ENCODE measurements around the gene TRAF3IP1.
"Not testable (repeated sequence)": the region's sequence is repeated elsewhere in the genome, so short reads cannot be mapped to it uniquely, and the experiment has no call there.

TRAF3IP1 gene

DNA sequence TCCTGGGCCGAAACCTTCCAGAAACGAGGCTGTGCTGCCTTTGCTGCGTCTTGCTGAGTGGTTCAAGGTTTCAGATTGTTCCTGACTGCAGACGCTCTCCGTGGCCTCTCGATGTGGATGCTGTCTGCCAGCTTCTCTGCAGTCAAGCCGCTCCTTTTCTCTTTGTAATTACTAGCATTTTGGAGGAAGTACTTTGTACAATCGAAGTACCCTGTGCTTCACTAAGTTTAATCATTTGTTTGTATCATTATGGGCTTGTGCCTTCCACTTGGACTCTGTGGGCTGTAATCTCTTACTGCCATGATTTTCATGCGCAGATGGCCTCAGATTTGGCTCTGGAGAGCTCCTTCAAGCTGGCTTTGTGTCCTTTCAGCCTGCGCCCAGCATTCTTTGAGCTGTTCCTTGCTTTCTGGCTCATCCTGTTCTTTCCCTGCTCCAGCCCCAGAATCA is 49.3 kb downstream of the TRAF3IP1 start:
- H3K4me1 ChIP-seq (ENCODE audit: control insufficient read depth, low read depth, low read length): no peaks in the 10 kb centered on the region
- no peak overlapping the region for H3K9ac ChIP-seq (ENCODE audit: low read length)
- no peak overlapping the region for H3K56ac ChIP-seq (ENCODE audit: low read length)
- WGBS (ENCODE audit: extremely low coverage, insufficient coverage, low lambda C conversion rate): no CpG with 5 or more reads among the region's 10 CpGs
- no peaks in the 10 kb centered on the region for H3K79me2 ChIP-seq (ENCODE audit: control insufficient read depth, insufficient read depth, low read length)
- H2BK5ac ChIP-seq (ENCODE audit: low read length): no peak overlapping the region
- no peak overlapping the region for H2BK15ac ChIP-seq (replicated peaks; ENCODE audit: low read depth)
- no peaks in the 10 kb centered on the region for H3K79me1 ChIP-seq (ENCODE audit: low read length)
- no peak overlapping the region for H2BK120ac ChIP-seq (ENCODE audit: low read depth, low read length)
- H3K4ac ChIP-seq (ENCODE audit: low read depth, low read length): no peak overlapping the region
- H3K36me3 ChIP-seq (ENCODE audit: control insufficient read depth, insufficient read depth, low read length): no peaks in the 10 kb centered on the region
- no peak for DNase-seq
- H3K4me3 ChIP-seq (ENCODE audit: low read length): no peak overlapping the region
- H3K23ac ChIP-seq (ENCODE audit: low read length): no peak overlapping the region
- no peak overlapping the region for H4K8ac ChIP-seq (ENCODE audit: low read depth, low read length)
- H3K27me3 ChIP-seq (ENCODE audit: insufficient read depth, low read length, poor library complexity): no peaks in the 10 kb centered on the region
- no peak overlapping the region for H4K5ac ChIP-seq (ENCODE audit: low read length)
- H3K27ac ChIP-seq (ENCODE audit: low read depth, low read length): no peak overlapping the region
- H3K18ac ChIP-seq (ENCODE audit: low read length): no peak overlapping the region
- no peak overlapping the region for H3K4me2 ChIP-seq (ENCODE audit: low read length)
- H2AK5ac ChIP-seq (ENCODE audit: low read length): no peak overlapping the region

- no peak overlapping the region for H2AK5ac ChIP-seq (ENCODE audit: low read length)
- H3K79me1 ChIP-seq (ENCODE audit: low read length): no peaks in the 10 kb centered on the region
- no peak overlapping the region for H3K9ac ChIP-seq (ENCODE audit: low read length)
- no peaks in the 10 kb centered on the region for H3K27me3 ChIP-seq (ENCODE audit: insufficient read depth, low read length, poor library complexity)
- H3K4ac ChIP-seq (ENCODE audit: low read depth, low read length): no peak overlapping the region
- no CpG with 5 or more reads among the region's 10 CpGs for WGBS (ENCODE audit: extremely low coverage, insufficient coverage, low lambda C conversion rate)
- H3K4me2 ChIP-seq (ENCODE audit: low read length): no peak overlapping the region
- no peak overlapping the region for H2BK15ac ChIP-seq (replicated peaks; ENCODE audit: low read depth)
- H4K5ac ChIP-seq (ENCODE audit: low read length): no peak overlapping the region
- H3K79me2 ChIP-seq (ENCODE audit: control insufficient read depth, insufficient read depth, low read length): no peaks in the 10 kb centered on the region
- no peak overlapping the region for H2BK5ac ChIP-seq (ENCODE audit: low read length)
- DNase-seq: no peak
- no peak overlapping the region for H4K8ac ChIP-seq (ENCODE audit: low read depth, low read length)
- H3K18ac ChIP-seq (ENCODE audit: low read length): no peak overlapping the region
- no peak overlapping the region for H3K27ac ChIP-seq (ENCODE audit: low read depth, low read length)
- no peak overlapping the region for H3K23ac ChIP-seq (ENCODE audit: low read length)
- H3K56ac ChIP-seq (ENCODE audit: low read length): no peak overlapping the region
- H3K36me3 ChIP-seq (ENCODE audit: control insufficient read depth, insufficient read depth, low read length): no peaks in the 10 kb centered on the region
- no peak overlapping the region for H2BK120ac ChIP-seq (ENCODE audit: low read depth, low read length)
- no peaks in the 10 kb centered on the region for H3K4me1 ChIP-seq (ENCODE audit: control insufficient read depth, low read depth, low read length)
- H3K4me3 ChIP-seq (ENCODE audit: low read length): no peak overlapping the region
Measured at GRCh38 chr2:238370094-238370822, 49.9 kb downstream of the TRAF3IP1 start.

DNA sequence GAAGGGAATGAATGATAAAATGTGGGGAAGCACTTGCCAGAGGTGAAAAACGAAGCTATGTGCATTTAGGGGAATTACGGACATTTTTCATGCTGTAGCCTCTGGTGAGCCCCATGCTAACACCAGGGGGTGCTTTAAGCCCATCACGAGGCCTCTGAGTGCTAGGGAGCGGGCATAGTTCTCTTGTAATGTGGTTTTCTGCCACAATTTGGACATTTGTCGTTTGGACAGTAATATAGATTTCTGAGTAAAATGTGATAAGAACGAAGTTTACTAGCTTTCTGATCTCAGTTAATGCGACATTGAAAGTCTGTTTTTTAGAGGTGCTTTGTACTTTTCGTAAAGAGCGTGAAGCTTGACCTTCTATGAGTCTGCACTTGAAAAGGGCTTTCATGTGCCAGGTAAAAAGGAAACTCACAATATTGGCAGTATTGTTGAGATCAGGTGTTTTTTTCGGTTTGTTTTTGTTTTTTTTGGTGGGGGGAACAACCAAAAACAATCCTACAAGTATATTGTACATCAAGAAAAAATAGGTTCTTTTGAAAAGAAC is 50.6 kb downstream of the TRAF3IP1 start:
- H3K23ac ChIP-seq (ENCODE audit: low read length): no peak overlapping the region
- no peak overlapping the region for H3K56ac ChIP-seq (ENCODE audit: low read length)
- no peak overlapping the region for H2BK15ac ChIP-seq (replicated peaks; ENCODE audit: low read depth)
- no peaks in the 10 kb centered on the region for H3K79me1 ChIP-seq (ENCODE audit: low read length)
- H3K27ac ChIP-seq (ENCODE audit: low read depth, low read length): no peak overlapping the region
- H3K18ac ChIP-seq (ENCODE audit: low read length): no peak overlapping the region
- no peak overlapping the region for H3K4ac ChIP-seq (ENCODE audit: low read depth, low read length)
- H2AK5ac ChIP-seq (ENCODE audit: low read length): no peak overlapping the region
- H3K36me3 ChIP-seq (ENCODE audit: control insufficient read depth, insufficient read depth, low read length): no peaks in the 10 kb centered on the region
- no peak overlapping the region for H3K9ac ChIP-seq (ENCODE audit: low read length)
- peak; percentile 61 for DNase-seq
- no peak overlapping the region for H2BK120ac ChIP-seq (ENCODE audit: low read depth, low read length)
- H3K4me1 ChIP-seq (ENCODE audit: control insufficient read depth, low read depth, low read length): no peaks in the 10 kb centered on the region
- no CpG with 5 or more reads among the region's 10 CpGs for WGBS (ENCODE audit: extremely low coverage, insufficient coverage, low lambda C conversion rate)
- H2BK5ac ChIP-seq (ENCODE audit: low read length): no peak overlapping the region
- no peak overlapping the region for H3K4me2 ChIP-seq (ENCODE audit: low read length)
- no peaks in the 10 kb centered on the region for H3K79me2 ChIP-seq (ENCODE audit: control insufficient read depth, insufficient read depth, low read length)
- H3K4me3 ChIP-seq (ENCODE audit: low read length): no peak overlapping the region
- no peaks in the 10 kb centered on the region for H3K27me3 ChIP-seq (ENCODE audit: insufficient read depth, low read length, poor library complexity)
- H4K5ac ChIP-seq (ENCODE audit: low read length): no peak overlapping the region
- no peak overlapping the region for H4K8ac ChIP-seq (ENCODE audit: low read depth, low read length)

GRCh38 chr2:238372277-238372676 is 52.0 kb downstream of the TRAF3IP1 start:
- DNase-seq; H3K4me3 ChIP-seq (ENCODE audit: low read length); H3K4me1 ChIP-seq (ENCODE audit: control insufficient read depth, low read depth, low read length); H3K79me2 ChIP-seq (ENCODE audit: control insufficient read depth, insufficient read depth, low read length); H3K4ac ChIP-seq (ENCODE audit: low read depth, low read length); H3K18ac ChIP-seq (ENCODE audit: low read length); H2BK120ac ChIP-seq (ENCODE audit: low read depth, low read length); H4K5ac ChIP-seq (ENCODE audit: low read length); H2BK5ac ChIP-seq (ENCODE audit: low read length); H3K27me3 ChIP-seq (ENCODE audit: insufficient read depth, low read length, poor library complexity); H4K8ac ChIP-seq (ENCODE audit: low read depth, low read length); H3K27ac ChIP-seq (ENCODE audit: low read depth, low read length); H2BK15ac ChIP-seq (replicated peaks; ENCODE audit: low read depth); H3K36me3 ChIP-seq (ENCODE audit: control insufficient read depth, insufficient read depth, low read length); H3K56ac ChIP-seq (ENCODE audit: low read length); H3K23ac ChIP-seq (ENCODE audit: low read length); H3K4me2 ChIP-seq (ENCODE audit: low read length); H3K9ac ChIP-seq (ENCODE audit: low read length); H2AK5ac ChIP-seq (ENCODE audit: low read length); H3K79me1 ChIP-seq (ENCODE audit: low read length): not testable (repeated sequence)
- no CpG with 5 or more reads among the region's 3 CpGs for WGBS (ENCODE audit: extremely low coverage, insufficient coverage, low lambda C conversion rate)

DNA sequence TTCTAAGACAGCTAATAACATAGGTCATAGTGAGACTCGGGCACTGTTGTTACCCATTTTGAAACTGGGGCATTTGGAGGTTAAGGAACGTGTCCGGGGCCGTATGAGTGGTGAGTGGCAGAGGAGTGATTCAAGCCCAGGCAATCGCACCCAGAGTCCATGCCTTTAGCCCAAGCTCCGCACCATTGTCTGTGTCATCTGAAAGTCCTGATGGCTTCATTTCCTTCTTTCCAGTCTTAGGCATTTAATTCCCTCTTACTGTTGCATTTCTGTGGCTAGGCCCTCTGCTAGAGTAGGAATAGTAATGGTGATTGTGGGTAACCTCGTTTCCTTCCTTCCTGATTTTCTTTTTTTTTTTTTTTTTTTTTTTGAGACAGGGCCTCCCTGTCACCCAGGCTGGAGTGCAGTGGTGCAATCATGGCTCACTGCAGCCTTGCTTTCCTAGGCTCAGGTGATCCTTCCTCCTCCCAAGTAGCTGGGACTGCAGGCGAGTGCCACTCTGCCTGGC is 56.6 kb downstream of the TRAF3IP1 start:
- no peak overlapping the region for H4K8ac ChIP-seq (ENCODE audit: low read depth, low read length)
- no peak overlapping the region for H2AK5ac ChIP-seq (ENCODE audit: low read length)

More for the DNA sequence above, 56.6 kb downstream of the TRAF3IP1 start:
- no peak overlapping the region for H3K56ac ChIP-seq (ENCODE audit: low read length)
- DNase-seq: no peak
- no peak overlapping the region for H3K18ac ChIP-seq (ENCODE audit: low read length)
- WGBS (ENCODE audit: extremely low coverage, insufficient coverage, low lambda C conversion rate): no CpG with 5 or more reads among the region's 8 CpGs
- no peaks in the 10 kb centered on the region for H3K36me3 ChIP-seq (ENCODE audit: control insufficient read depth, insufficient read depth, low read length)
- H3K23ac ChIP-seq (ENCODE audit: low read length): no peak overlapping the region
- H3K27me3 ChIP-seq (ENCODE audit: insufficient read depth, low read length, poor library complexity): no peaks in the 10 kb centered on the region
- H2BK5ac ChIP-seq (ENCODE audit: low read length): no peak overlapping the region
- H3K4me3 ChIP-seq (ENCODE audit: low read length): no peak overlapping the region
- H3K9ac ChIP-seq (ENCODE audit: low read length): no peak overlapping the region
- H3K79me1 ChIP-seq (ENCODE audit: low read length): no peaks in the 10 kb centered on the region
- H2BK120ac ChIP-seq (ENCODE audit: low read depth, low read length): no peak overlapping the region
- H3K4me2 ChIP-seq (ENCODE audit: low read length): no peak overlapping the region
- no peaks in the 10 kb centered on the region for H3K4me1 ChIP-seq (ENCODE audit: control insufficient read depth, low read depth, low read length)
- H2BK15ac ChIP-seq (replicated peaks; ENCODE audit: low read depth): no peak overlapping the region
- H3K79me2 ChIP-seq (ENCODE audit: control insufficient read depth, insufficient read depth, low read length): no peaks in the 10 kb centered on the region
- no peak overlapping the region for H3K27ac ChIP-seq (ENCODE audit: low read depth, low read length)
- H4K5ac ChIP-seq (ENCODE audit: low read length): no peak overlapping the region
- H3K4ac ChIP-seq (ENCODE audit: low read depth, low read length): no peak overlapping the region
